GM10847 (cell line): ENCODE data around the gene SMARCD1.

ENCODE experiments used
- POLR2A ChIP-seq: IDR thresholded peaks from 2 replicates; pipeline ENCODE4 v1.6.1; 2011; ENCODE audit not compliant: insufficient read length; ENCODE audit errors: extremely low read depth

The SMARCD1 gene

DNA sequence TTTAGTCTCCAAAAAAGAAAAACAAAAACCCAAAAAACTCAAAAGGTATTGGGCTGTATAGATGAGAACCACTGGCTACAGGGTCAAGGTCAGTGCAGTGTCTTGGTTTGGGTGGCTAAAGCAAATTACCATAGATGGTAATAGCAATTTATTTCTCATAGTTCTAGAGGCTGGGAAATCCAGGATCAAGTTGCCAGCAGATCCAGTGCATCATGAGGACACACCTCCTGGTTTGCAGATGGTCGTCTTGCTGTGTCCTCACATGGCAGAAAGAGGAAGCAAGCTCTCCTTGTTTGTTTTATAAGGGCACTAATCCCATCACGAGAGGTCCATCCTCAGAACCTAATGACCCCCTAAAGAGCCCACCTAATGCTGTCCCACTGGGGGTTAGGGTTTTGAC is 38.1 kb downstream of the SMARCD1 start:
- no peak for TF ChIP-seq POLR2A

DNA sequence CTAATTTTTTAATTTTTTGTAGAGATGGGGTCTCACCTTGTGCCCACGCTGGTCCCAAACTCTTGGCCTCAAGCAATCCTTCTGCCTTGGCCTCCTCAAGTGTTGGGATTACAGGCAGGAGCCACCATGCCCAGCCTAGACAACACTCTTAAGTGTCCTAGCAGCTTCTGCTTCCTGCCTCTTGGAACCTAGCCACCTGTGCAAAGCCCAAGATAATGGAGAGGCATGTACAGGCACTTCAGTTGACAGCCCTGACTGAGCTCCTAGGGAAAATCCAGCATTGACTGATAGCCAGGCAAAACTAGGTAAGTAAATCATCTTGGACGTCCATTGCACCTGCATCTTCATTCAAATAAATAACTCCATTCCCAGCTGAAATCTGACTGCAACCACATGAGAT is 42.4 kb downstream of the SMARCD1 start:
- no peak for TF ChIP-seq POLR2A

GRCh38 chr12:50129290-50129689 is 44.1 kb downstream of the SMARCD1 start:
- no peak for TF ChIP-seq POLR2A

- TF ChIP-seq POLR2A: no peak
Observed at GRCh38 chr12:50132505-50133135, 47.5 kb downstream of the SMARCD1 start.

DNA sequence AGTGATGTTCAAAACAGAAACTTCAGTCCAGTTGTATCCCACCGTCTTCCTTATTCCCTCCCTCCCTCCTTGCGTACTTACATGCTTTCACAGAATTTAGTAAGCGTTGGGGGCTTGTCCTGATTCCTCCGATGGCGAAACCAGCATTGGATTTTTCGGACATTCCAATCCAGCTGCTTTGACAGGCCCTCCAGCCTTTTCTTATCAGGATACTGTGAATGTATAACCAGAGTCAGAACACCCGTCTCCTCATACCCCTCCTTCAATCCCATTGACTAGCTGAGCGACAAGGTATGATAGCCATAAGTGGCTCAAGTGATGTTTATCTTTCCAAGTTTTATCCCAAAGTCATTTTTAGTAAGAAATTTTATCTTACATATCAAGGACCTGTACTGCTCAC is 57.9 kb downstream of the SMARCD1 start:
- no peak for TF ChIP-seq POLR2A

GRCh38 chr12:50145439-50145838 is 60.3 kb downstream of the SMARCD1 start:
- TF ChIP-seq POLR2A: no peak

- TF ChIP-seq POLR2A: no peak
Observed at GRCh38 chr12:50147281-50147680, 62.1 kb downstream of the SMARCD1 start.

DNA sequence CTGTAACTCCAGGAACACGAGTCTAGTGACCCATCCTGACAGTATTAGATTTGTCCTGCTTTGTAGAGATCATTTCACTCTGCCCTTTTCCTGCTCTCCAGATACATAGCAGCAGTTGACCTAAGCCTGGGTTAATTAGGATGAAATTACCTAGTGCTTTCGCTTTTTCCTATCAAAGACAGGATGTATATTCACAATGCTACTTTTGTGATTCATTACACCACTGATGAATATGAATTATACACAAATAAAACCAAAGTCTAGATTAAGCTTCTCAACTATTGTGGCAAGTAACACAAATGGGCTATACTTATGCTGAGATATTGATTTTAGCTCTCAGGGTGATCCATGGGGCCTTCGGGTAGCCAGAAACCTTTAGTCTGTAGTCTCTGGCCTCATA is 64.2 kb downstream of the SMARCD1 start:
- TF ChIP-seq POLR2A: no peak
